Measurements from ENCODE around the gene NUP210. TPM values are rescaled to one million over a fixed set of nuclear protein-coding genes. Genes with fewer than 3 reads are reported as not detected.

Gene NUP210
- total RNA-seq, 3 donors from 2014 or later, result 6.7 to 14.8 (median 8.1) TPM

GRCh38 chr3:13365390-13366379, 54.4 kb downstream of the NUP210 start:
- TF ChIP-seq, protein P1, sequence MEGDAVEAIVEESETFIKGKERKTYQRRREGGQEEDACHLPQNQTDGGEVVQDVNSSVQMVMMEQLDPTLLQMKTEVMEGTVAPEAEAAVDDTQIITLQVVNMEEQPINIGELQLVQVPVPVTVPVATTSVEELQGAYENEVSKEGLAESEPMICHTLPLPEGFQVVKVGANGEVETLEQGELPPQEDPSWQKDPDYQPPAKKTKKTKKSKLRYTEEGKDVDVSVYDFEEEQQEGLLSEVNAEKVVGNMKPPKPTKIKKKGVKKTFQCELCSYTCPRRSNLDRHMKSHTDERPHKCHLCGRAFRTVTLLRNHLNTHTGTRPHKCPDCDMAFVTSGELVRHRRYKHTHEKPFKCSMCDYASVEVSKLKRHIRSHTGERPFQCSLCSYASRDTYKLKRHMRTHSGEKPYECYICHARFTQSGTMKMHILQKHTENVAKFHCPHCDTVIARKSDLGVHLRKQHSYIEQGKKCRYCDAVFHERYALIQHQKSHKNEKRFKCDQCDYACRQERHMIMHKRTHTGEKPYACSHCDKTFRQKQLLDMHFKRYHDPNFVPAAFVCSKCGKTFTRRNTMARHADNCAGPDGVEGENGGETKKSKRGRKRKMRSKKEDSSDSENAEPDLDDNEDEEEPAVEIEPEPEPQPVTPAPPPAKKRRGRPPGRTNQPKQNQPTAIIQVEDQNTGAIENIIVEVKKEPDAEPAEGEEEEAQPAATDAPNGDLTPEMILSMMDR (IDR thresholded peaks at IDR 0.05), result no peak
- ATAC-seq, result no peak
- Histone ChIP-seq H3K4me3 (no peak overlapping the region), H3K9me3 (no peaks in the 10 kb centered on the region), H3K36me3 (ENCODE audit: low read depth) (no peaks in the 10 kb centered on the region), H3K4me1 (ENCODE audit: low read depth) (no peaks in the 10 kb centered on the region)
- DNase-seq, result no peak
- intact Hi-C loops (cut with DNase I, micrococcal nuclease), result no loop called here

DNA sequence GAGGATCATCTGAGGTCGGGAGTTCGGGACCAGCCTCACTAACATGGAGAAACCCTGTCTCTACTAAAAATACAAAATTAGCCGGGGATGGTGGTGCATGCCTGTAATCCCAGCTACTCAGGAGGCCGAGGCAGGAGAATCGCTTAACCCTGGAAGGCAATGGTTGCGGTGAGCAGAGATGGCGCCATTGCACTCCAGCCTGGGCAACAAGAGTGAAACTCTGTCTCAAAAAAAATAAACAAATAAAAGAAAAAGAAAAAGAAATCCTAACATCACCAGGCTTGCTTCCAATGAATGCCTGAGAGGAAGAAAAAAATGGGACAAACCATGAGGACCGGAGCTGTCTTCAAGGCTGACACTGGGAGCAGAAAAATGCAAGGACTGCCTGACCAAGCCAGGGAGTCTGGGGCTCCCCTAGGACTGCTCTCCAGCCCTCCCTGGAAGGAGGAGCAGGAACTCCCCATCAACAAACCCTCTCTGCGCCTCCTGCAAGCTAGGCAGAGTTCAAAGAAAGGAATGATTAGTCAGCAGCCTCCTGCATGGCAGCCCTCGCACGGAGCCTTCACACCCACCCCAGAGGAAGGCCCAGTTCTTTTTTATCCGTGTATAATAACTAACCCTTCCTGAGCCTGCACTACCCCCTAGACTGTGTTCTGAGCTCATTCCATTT, 55.4 kb downstream of the NUP210 start:
- no peaks in the 10 kb centered on the region for H3K36me3 ChIP-seq (ENCODE audit: low read depth)
- no peak overlapping the region for H3K4me3 ChIP-seq
- TF ChIP-seq, protein P1 (IDR thresholded peaks at IDR 0.05), result no peak
- DNase-seq, result no peak
- no peak for ATAC-seq
- intact Hi-C loops (cut with DNase I, micrococcal nuclease), result no loop called here
- no peaks in the 10 kb centered on the region for H3K4me1 ChIP-seq (ENCODE audit: low read depth)
- H3K9me3 ChIP-seq, result no peaks in the 10 kb centered on the region

GRCh38 chr3:13362551-13362950, 57.6 kb downstream of the NUP210 start:
- intact Hi-C loops (cut with DNase I, micrococcal nuclease), result no loop called here
- TF ChIP-seq, protein P1 (IDR thresholded peaks at IDR 0.05), result no peak
- Histone ChIP-seq H3K4me1 (ENCODE audit: low read depth) (no peaks in the 10 kb centered on the region), H3K4me3 (no peak overlapping the region), H3K36me3 (ENCODE audit: low read depth) (no peaks in the 10 kb centered on the region), H3K9me3 (no peaks in the 10 kb centered on the region)
- ATAC-seq (no peak), DNase-seq (no peak)

GRCh38 chr3:13359916-13360315, 60.2 kb downstream of the NUP210 start:
- no peak overlapping the region for H3K4me3 ChIP-seq
- ATAC-seq (no peak), DNase-seq (no peak)
- H3K36me3 ChIP-seq (ENCODE audit: low read depth), result no peaks in the 10 kb centered on the region
- H3K4me1 ChIP-seq (ENCODE audit: low read depth), result no peaks in the 10 kb centered on the region
- no peaks in the 10 kb centered on the region for H3K9me3 ChIP-seq
- intact Hi-C loops (cut with DNase I, micrococcal nuclease), result no loop called here
- TF ChIP-seq, protein P1 (IDR thresholded peaks at IDR 0.05), result no peak

GRCh38 chr3:13358643-13359042, 61.5 kb downstream of the NUP210 start:
- intact Hi-C loops (cut with DNase I, micrococcal nuclease), result no loop called here
- H3K4me1 ChIP-seq (ENCODE audit: low read depth), result no peaks in the 10 kb centered on the region
- H3K9me3 ChIP-seq, result no peaks in the 10 kb centered on the region
- no peak for DNase-seq
- H3K36me3 ChIP-seq (ENCODE audit: low read depth), result no peaks in the 10 kb centered on the region
- ATAC-seq, result no peak
- no peak overlapping the region for H3K4me3 ChIP-seq
- TF ChIP-seq, protein P1 (IDR thresholded peaks at IDR 0.05), result no peak
